ENCODE results near the gene NEDD4L. TPM values are rescaled to one million over a fixed set of nuclear protein-coding genes. Genes with fewer than 3 reads are reported as not detected.

The NEDD4L gene
- total RNA-seq, 1 donor from 2014 or later, result 41.4 TPM

- no peak for DNase-seq (ENCODE audit: low read depth, low spot score)
- peaks cover 2% of the 10 kb centered on the region for H3K36me3 Mint-ChIP-seq (ENCODE audit: low read depth)
- no peaks in the 10 kb centered on the region for H3K9me3 Mint-ChIP-seq
- no peak overlapping the region for H3K27ac Mint-ChIP-seq (ENCODE audit: unreplicated experiment)
- no peak overlapping the region for H3K4me3 Mint-ChIP-seq
- H3K27me3 Mint-ChIP-seq (ENCODE audit: low read depth), result no peaks in the 10 kb centered on the region
- peaks cover 8% of the 10 kb centered on the region for H3K4me1 Mint-ChIP-seq
- no peak for TF ChIP-seq CTCF (conservative IDR thresholded peaks at IDR 0.05)
Observed at GRCh38 chr18:58271770-58272169, 227.7 kb downstream of the NEDD4L start.

GRCh38 chr18:58272209-58272608 is 228.2 kb downstream of the NEDD4L start:
- no peak overlapping the region for H3K4me3 Mint-ChIP-seq
- no peak overlapping the region for H3K27ac Mint-ChIP-seq (ENCODE audit: unreplicated experiment)
- H3K4me1 Mint-ChIP-seq, result peaks cover 8% of the 10 kb centered on the region

GRCh38 chr18:58272779-58273435 is 228.9 kb downstream of the NEDD4L start:
- no peak for TF ChIP-seq CTCF (conservative IDR thresholded peaks at IDR 0.05)
- no peaks in the 10 kb centered on the region for H3K9me3 Mint-ChIP-seq
- DNase-seq (ENCODE audit: low read depth, low spot score), result no peak
- H3K4me1 Mint-ChIP-seq, result peaks cover 8% of the 10 kb centered on the region
- H3K4me3 Mint-ChIP-seq, result no peak overlapping the region
- H3K27ac Mint-ChIP-seq (ENCODE audit: unreplicated experiment), result peak overlapping the region; percentile 59
- H3K27me3 Mint-ChIP-seq (ENCODE audit: low read depth), result no peaks in the 10 kb centered on the region
- H3K36me3 Mint-ChIP-seq (ENCODE audit: low read depth), result peaks cover 2% of the 10 kb centered on the region

More at GRCh38 chr18:58272209-58272608, 228.2 kb downstream of the NEDD4L start:
- H3K9me3 Mint-ChIP-seq, result no peaks in the 10 kb centered on the region
- TF ChIP-seq CTCF (conservative IDR thresholded peaks at IDR 0.05), result no peak
- peaks cover 2% of the 10 kb centered on the region for H3K36me3 Mint-ChIP-seq (ENCODE audit: low read depth)
- H3K27me3 Mint-ChIP-seq (ENCODE audit: low read depth), result no peaks in the 10 kb centered on the region
- DNase-seq (ENCODE audit: low read depth, low spot score), result no peak

- Mint-ChIP-seq H3K4me1 (peaks cover 8% of the 10 kb centered on the region), H3K4me3 (no peak overlapping the region), H3K9me3 (no peaks in the 10 kb centered on the region), H3K36me3 (ENCODE audit: low read depth) (peaks cover 5% of the 10 kb centered on the region), H3K27me3 (ENCODE audit: low read depth) (no peaks in the 10 kb centered on the region), H3K27ac (ENCODE audit: unreplicated experiment) (no peak overlapping the region)
- DNase-seq (ENCODE audit: low read depth, low spot score), result no peak
- TF ChIP-seq CTCF (conservative IDR thresholded peaks at IDR 0.05), result no peak
Observed at GRCh38 chr18:58275176-58275575, 231.2 kb downstream of the NEDD4L start.

- peaks cover 5% of the 10 kb centered on the region for H3K36me3 Mint-ChIP-seq (ENCODE audit: low read depth)
- H3K27ac Mint-ChIP-seq (ENCODE audit: unreplicated experiment), result no peak overlapping the region
- H3K27me3 Mint-ChIP-seq (ENCODE audit: low read depth), result no peaks in the 10 kb centered on the region
- no peak for TF ChIP-seq CTCF (conservative IDR thresholded peaks at IDR 0.05)
- no peak for DNase-seq (ENCODE audit: low read depth, low spot score)
- H3K4me3 Mint-ChIP-seq, result no peak overlapping the region
- H3K9me3 Mint-ChIP-seq, result no peaks in the 10 kb centered on the region
- peaks cover 8% of the 10 kb centered on the region for H3K4me1 Mint-ChIP-seq
Observed at GRCh38 chr18:58276789-58277739, 233.0 kb downstream of the NEDD4L start.
